HEK293 (cell line): ENCODE results near the gene IGFBP4.
A peak's percentile ranks its signal among the peaks of the same experiment; 100 is the strongest.

ENCODE experiments used
- CTCF ChIP-seq: fragments of 450-650 bp; formaldehyde crosslinking; IDR thresholded peaks from 2 replicates; pipeline ENCODE4 v1.5.1; 2016; ENCODE audit warnings: missing biosample characterization, missing genetic modification characterization
- ELK4 ChIP-seq: IDR thresholded peaks from 2 replicates; pipeline ENCODE4 v1.6.1; 2011; ENCODE audit warnings: mild to moderate bottlenecking, low read depth, low read length, borderline replicate concordance
- GLIS2 ChIP-seq: fragments of 450-650 bp; formaldehyde crosslinking; IDR thresholded peaks from 2 replicates; pipeline ENCODE4 v1.5.1; 2016; ENCODE audit warnings: missing biosample characterization, missing genetic modification characterization
- HOXC10 ChIP-seq: sonication (generic); formaldehyde crosslinking; IDR thresholded peaks from 2 replicates; pipeline ENCODE4 v1.8.1; 2023; ENCODE audit warnings: mild to moderate bottlenecking, missing genetic modification reagents
- PRDM6 ChIP-seq: fragments of 450-650 bp; formaldehyde crosslinking; IDR thresholded peaks from 2 replicates; pipeline ENCODE4 v1.5.1; 2017; ENCODE audit warnings: missing biosample characterization, missing genetic modification characterization
- ZBTB11 ChIP-seq: fragments of 450-650 bp; formaldehyde crosslinking; conservative IDR thresholded peaks from 2 replicates; pipeline ENCODE4 v1.5.1; 2016; ENCODE audit warnings: low read depth, missing biosample characterization, missing genetic modification characterization
- ZBTB21 ChIP-seq: fragments of 450-650 bp; formaldehyde crosslinking; IDR thresholded peaks from 2 replicates; pipeline ENCODE4 v1.5.1; 2017; ENCODE audit warnings: missing biosample characterization, missing genetic modification characterization
- ZFHX2 ChIP-seq: fragments of 450-650 bp; formaldehyde crosslinking; conservative IDR thresholded peaks from 2 replicates; pipeline ENCODE4 v1.5.1; 2016; ENCODE audit warnings: missing biosample characterization, missing genetic modification characterization
- ZFP3 ChIP-seq: fragments of 450-650 bp; formaldehyde crosslinking; IDR thresholded peaks from 2 replicates; pipeline ENCODE4 v1.5.1; 2016; ENCODE audit warnings: low read depth, missing biosample characterization, missing genetic modification characterization
- ZNF16 ChIP-seq: fragments of 450-650 bp; formaldehyde crosslinking; IDR thresholded peaks from 2 replicates; pipeline ENCODE4 v1.5.1; 2016; ENCODE audit warnings: low read depth, missing biosample characterization, missing genetic modification characterization
- ZNF19 ChIP-seq: fragments of 450-650 bp; formaldehyde crosslinking; IDR thresholded peaks from 2 replicates; pipeline ENCODE4; 2016; ENCODE audit warnings: missing biosample characterization, missing genetic modification characterization, low read depth
- ZNF2 ChIP-seq: fragments of 450-650 bp; formaldehyde crosslinking; IDR thresholded peaks from 2 replicates; pipeline ENCODE4 v1.5.1; 2016; ENCODE audit warnings: missing biosample characterization, missing genetic modification characterization
- ZNF280C ChIP-seq: fragments of 450-650 bp; formaldehyde crosslinking; IDR thresholded peaks from 2 replicates; pipeline ENCODE4 v1.5.1; 2016; ENCODE audit warnings: missing biosample characterization, missing genetic modification characterization
- ZNF433 ChIP-seq: fragments of 450-650 bp; formaldehyde crosslinking; IDR thresholded peaks from 2 replicates; pipeline ENCODE4 v1.5.1; 2016; ENCODE audit warnings: missing biosample characterization, missing genetic modification characterization, low read depth
- ZNF548 ChIP-seq: fragments of 450-650 bp; formaldehyde crosslinking; IDR thresholded peaks from 2 replicates; pipeline ENCODE4 v1.5.1; 2016; ENCODE audit warnings: missing biosample characterization, missing genetic modification characterization
- ZNF549 ChIP-seq: fragments of 450-650 bp; IDR thresholded peaks from 2 replicates; pipeline ENCODE4 v1.5.1; 2018; ENCODE audit warnings: missing biosample characterization, missing genetic modification characterization, mild to moderate bottlenecking, inconsistent platforms, moderate library complexity
- ZNF664 ChIP-seq: fragments of 450-650 bp; formaldehyde crosslinking; IDR thresholded peaks from 2 replicates; pipeline ENCODE4 v1.5.1; 2016; ENCODE audit warnings: missing biosample characterization, missing genetic modification characterization
- ZNF768 ChIP-seq: fragments of 450-650 bp; formaldehyde crosslinking; IDR thresholded peaks from 2 replicates; pipeline ENCODE4 v1.5.1; 2018; ENCODE audit warnings: missing biosample characterization, mild to moderate bottlenecking, missing genetic modification characterization
- ZNF777 ChIP-seq: fragments of 450-650 bp; formaldehyde crosslinking; IDR thresholded peaks from 2 replicates; pipeline ENCODE4 v1.5.1; 2017; ENCODE audit warnings: missing biosample characterization, missing genetic modification characterization, borderline replicate concordance
- ZNF792 ChIP-seq: fragments of 450-650 bp; formaldehyde crosslinking; IDR thresholded peaks from 2 replicates; pipeline ENCODE4 v1.5.1; 2016; ENCODE audit warnings: missing biosample characterization, missing genetic modification characterization
- ZNF837 ChIP-seq: fragments of 450-650 bp; formaldehyde crosslinking; IDR thresholded peaks from 2 replicates; pipeline ENCODE4 v1.5.1; 2016; ENCODE audit warnings: missing biosample characterization, missing genetic modification characterization
- ZSCAN18 ChIP-seq: fragments of 450-650 bp; formaldehyde crosslinking; IDR thresholded peaks from 2 replicates; pipeline ENCODE4 v1.5.1; 2016; ENCODE audit warnings: missing biosample characterization, missing genetic modification characterization

The IGFBP4 gene

GRCh38 chr17:40485851-40486521 is 42.7 kb downstream of the IGFBP4 start (continued):
- no peak for TF ChIP-seq ZBTB11 (tag by site-specific recombination)
- no peak for TF ChIP-seq ZNF548 (tag by site-specific recombination)
- no peak for TF ChIP-seq CTCF
- TF ChIP-seq GLIS2 (tag by site-specific recombination): peak; percentile 62
- no peak for TF ChIP-seq ZNF19 (tag by site-specific recombination)
- no peak for TF ChIP-seq HOXC10 (CRISPR knock-in tag)
- TF ChIP-seq PRDM6: no peak
- no peak for TF ChIP-seq ZSCAN18 (tag by site-specific recombination)
- TF ChIP-seq ZNF837: no peak
- no peak for TF ChIP-seq ZNF2 (tag by site-specific recombination)
- no peak for TF ChIP-seq ZNF433 (tag by site-specific recombination)
- no peak for TF ChIP-seq ZNF549
- peak; percentile 91 for TF ChIP-seq ZBTB21 (tag by site-specific recombination)
- no peak for TF ChIP-seq ELK4
- TF ChIP-seq ZFHX2 (tag by site-specific recombination): peak; percentile 97
- no peak for TF ChIP-seq ZFP3
- no peak for TF ChIP-seq ZNF664 (tag by site-specific recombination)
- no peak for TF ChIP-seq ZNF777
- no peak for TF ChIP-seq ZNF280C (tag by site-specific recombination)
- TF ChIP-seq ZNF768 (tag by site-specific recombination): no peak
- no peak for TF ChIP-seq ZNF792
- no peak for TF ChIP-seq ZNF16 (tag by site-specific recombination)
